Osteocyte (in vitro differentiated cells): ENCODE data around the gene SMARCE1. TPM values are rescaled to one million over a fixed set of nuclear protein-coding genes. Genes with fewer than 3 reads are reported as not detected.

Source experiments
- DNase-seq: peaks from one replicate; pipeline ENCODE4 v3.0.0; 2021; ENCODE audit warnings: mixed read lengths; ENCODE audit not compliant: unreplicated experiment; ENCODE audit errors: extremely low spot score
- H3K27ac Mint-ChIP-seq: one replicate; pipeline ENCODE4 v1.8.0; 2021; ENCODE audit warnings: mild to moderate bottlenecking, mixed read lengths; ENCODE audit not compliant: unreplicated experiment
- H3K27me3 Mint-ChIP-seq: one replicate; pipeline ENCODE4 v1.8.0; 2021; ENCODE audit warnings: mixed read lengths; ENCODE audit not compliant: unreplicated experiment
- H3K36me3 Mint-ChIP-seq: one replicate; pipeline ENCODE4 v1.8.0; 2021; ENCODE audit warnings: mixed read lengths; ENCODE audit not compliant: unreplicated experiment
- H3K4me1 Mint-ChIP-seq: one replicate; pipeline ENCODE4 v1.8.0; 2021; ENCODE audit warnings: mixed read lengths; ENCODE audit not compliant: unreplicated experiment
- H3K4me3 Mint-ChIP-seq: one replicate; pipeline ENCODE4 v1.8.0; 2021; ENCODE audit warnings: mild to moderate bottlenecking, moderate library complexity, mixed read lengths; ENCODE audit not compliant: unreplicated experiment
- H3K9me3 Mint-ChIP-seq: one replicate; pipeline ENCODE4 v1.8.0; 2021; ENCODE audit warnings: mixed read lengths; ENCODE audit not compliant: unreplicated experiment
- total RNA-seq: library from RNA; stranded (reverse); gene quantifications from 2 replicates; pipeline ENCODE4 v1.2.1, GENCODE V29; 2021
- TF ChIP-seq, protein P1 (sequence below): fragments of 200-600 bp; sonication (generic); IDR thresholded peaks from 2 replicates; pipeline ENCODE4 v1.5.0; 2021; ENCODE audit warnings: antibody characterized with exemption, mild to moderate bottlenecking, moderate library complexity

The SMARCE1 gene
- total RNA-seq, 1 donor from 2014 or later = 145 TPM

DNA sequence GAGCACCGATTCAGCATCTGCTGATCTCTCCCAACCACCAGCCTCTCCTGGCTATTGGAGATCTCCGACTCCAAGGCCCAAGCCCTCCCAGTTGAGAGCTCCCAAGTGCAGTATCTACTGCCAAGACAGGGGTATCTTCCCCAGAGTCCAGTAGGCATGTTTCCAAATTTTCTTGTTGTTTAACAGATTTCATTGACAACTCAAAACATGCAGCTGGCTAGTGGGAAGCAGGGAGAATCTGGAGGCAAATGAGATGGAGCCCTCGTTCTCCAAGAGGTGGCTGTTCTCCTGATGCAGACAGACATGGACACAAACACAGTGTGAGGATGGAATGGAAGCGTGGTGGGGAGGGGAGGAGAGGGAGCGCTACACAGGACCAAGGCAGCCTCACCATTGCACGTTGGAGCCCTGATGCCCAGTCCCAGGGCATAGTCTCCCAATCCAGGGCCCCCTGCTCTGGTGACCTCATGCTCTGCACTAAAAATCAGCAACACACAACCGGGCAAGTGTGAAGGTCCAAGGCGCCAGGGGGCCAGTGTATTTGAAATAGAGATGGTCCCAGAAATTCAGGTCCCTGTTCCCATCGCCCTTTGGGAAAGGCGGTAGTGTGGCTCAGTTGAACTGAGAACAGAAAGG, 31.7 kb downstream of the SMARCE1 start:
- TF ChIP-seq, protein P1, sequence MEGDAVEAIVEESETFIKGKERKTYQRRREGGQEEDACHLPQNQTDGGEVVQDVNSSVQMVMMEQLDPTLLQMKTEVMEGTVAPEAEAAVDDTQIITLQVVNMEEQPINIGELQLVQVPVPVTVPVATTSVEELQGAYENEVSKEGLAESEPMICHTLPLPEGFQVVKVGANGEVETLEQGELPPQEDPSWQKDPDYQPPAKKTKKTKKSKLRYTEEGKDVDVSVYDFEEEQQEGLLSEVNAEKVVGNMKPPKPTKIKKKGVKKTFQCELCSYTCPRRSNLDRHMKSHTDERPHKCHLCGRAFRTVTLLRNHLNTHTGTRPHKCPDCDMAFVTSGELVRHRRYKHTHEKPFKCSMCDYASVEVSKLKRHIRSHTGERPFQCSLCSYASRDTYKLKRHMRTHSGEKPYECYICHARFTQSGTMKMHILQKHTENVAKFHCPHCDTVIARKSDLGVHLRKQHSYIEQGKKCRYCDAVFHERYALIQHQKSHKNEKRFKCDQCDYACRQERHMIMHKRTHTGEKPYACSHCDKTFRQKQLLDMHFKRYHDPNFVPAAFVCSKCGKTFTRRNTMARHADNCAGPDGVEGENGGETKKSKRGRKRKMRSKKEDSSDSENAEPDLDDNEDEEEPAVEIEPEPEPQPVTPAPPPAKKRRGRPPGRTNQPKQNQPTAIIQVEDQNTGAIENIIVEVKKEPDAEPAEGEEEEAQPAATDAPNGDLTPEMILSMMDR = no peak
- Mint-ChIP-seq H3K36me3 (no peaks in the 10 kb centered on the region), H3K27ac (no peak overlapping the region), H3K27me3 (peaks cover 72% of the 10 kb centered on the region), H3K4me1 (peaks cover 5% of the 10 kb centered on the region), H3K4me3 (no peak overlapping the region), H3K9me3 (no peaks in the 10 kb centered on the region)
- peak; percentile 71 for DNase-seq

DNA sequence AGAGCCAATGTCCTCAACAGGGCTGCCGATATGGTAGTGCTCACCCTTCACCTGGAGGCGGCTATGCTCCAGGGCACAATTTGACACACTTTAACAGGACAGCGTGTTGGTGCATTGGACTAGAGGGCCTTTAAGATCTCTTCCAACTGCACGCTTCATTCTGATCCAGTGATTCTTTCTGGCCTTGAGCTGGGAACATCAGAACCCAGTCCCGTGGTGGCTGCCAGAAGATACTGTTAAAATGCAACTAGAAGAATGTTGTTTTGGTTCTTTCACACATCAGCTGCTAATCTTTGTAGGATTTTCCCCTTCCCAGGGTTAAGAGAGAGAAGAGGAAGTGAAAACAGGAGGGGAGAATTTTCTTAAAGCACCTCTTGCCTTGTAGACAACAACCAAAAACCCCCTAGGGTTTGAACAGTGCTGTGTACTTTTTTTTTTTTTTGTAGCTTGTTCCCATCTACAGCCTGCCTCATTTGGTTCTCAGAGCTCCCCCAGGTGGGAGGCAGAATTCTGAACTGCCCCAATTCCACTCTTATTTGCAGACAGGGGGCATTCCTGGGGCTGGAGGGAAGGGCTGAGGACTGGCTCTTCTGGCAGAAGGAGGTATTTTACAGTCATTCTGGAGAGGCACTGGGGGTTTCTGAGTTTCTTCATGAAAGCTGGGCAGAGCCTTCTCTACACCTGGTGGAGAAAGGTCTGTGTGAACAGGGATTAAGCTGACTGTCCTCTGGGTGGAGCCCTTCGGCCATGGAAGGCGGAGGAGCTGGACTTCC, 32.4 kb downstream of the SMARCE1 start:
- Mint-ChIP-seq H3K9me3 (no peaks in the 10 kb centered on the region), H3K4me1 (peaks cover 5% of the 10 kb centered on the region), H3K4me3 (no peak overlapping the region), H3K27me3 (peaks cover 74% of the 10 kb centered on the region), H3K36me3 (no peaks in the 10 kb centered on the region), H3K27ac (no peak overlapping the region)
- DNase-seq = peak; percentile 71
- TF ChIP-seq, protein P1 = peak; percentile 38

DNA sequence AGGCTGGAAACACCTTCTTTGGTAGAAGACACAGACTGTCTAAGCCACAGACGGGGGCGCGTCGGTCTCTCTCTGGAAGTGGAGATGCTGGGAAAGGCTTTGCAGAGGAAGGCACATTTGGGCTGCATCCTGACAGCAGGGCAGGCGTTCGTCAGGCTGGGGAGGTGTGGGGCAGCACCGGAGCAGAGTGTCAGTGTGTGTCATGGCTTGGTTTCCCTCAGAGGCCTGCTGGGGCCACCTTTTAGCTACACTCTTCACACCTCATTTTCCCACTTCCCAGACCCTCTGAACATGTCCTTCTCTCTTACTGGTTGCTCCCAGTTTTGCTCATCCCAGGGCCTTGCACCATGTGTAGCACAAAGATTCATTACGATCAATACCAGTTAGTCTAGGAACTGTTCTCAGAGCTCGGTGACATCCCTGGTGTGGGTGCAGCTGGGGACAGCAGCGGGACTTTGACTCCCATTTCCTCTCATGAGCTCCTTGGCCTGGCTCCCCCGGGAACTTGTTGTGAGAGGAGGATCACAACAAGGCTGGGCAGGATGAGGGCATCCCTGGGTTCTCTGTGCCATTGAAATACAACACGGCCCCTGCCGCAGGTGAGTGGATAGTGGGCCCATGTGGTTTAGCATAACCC, 33.1 kb downstream of the SMARCE1 start:
- H3K36me3 Mint-ChIP-seq = no peaks in the 10 kb centered on the region
- H3K27ac Mint-ChIP-seq = no peak overlapping the region
- TF ChIP-seq, protein P1 = no peak
- peak; percentile 71 for DNase-seq
- H3K4me1 Mint-ChIP-seq = no peaks in the 10 kb centered on the region
- no peaks in the 10 kb centered on the region for H3K9me3 Mint-ChIP-seq
- H3K4me3 Mint-ChIP-seq = no peak overlapping the region
- peaks cover 73% of the 10 kb centered on the region for H3K27me3 Mint-ChIP-seq

DNA sequence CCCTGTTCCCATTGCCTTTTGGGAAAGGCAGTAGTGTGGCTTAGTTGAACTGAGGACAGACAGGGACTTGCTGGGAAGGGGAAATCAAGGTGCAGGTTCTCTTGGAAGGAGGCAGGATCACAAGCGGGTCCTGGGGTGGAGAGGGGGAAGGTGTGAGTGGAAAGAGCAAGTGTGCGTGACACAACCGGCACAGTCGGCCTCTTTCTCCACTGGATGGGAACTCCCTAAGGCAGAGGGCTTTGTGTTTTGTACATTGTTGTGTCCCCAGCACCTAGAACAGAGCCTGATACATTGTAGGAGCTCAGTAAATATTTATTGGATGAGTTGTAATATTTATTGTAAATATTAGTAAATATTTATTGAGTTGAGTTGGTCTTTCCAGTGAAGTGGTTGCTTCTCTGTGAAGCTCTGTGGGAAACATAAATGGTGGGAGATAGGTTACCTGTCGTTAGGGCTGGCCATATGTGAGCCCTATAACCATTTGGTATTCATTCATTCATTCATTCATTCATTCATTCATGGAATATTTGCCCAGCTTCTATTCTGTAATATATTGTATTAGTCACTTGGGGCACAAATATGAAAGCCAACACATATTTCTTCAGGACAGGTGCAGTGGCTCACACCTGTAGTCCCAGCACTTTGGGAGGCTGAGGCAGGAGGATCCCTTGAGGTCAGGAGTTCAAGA, 34.0 kb downstream of the SMARCE1 start:
- H3K36me3 Mint-ChIP-seq = no peaks in the 10 kb centered on the region
- H3K4me3 Mint-ChIP-seq = no peak overlapping the region
- no peaks in the 10 kb centered on the region for H3K4me1 Mint-ChIP-seq
- H3K9me3 Mint-ChIP-seq = no peaks in the 10 kb centered on the region
- DNase-seq = no peak
- H3K27ac Mint-ChIP-seq = no peak overlapping the region
- H3K27me3 Mint-ChIP-seq = peaks cover 78% of the 10 kb centered on the region
- TF ChIP-seq, protein P1 = no peak
